ENCODE results near the gene ABCA6.

Gene ABCA6

GRCh38 chr17:69134112-69134511 lies 7.6 kb downstream of the ABCA6 start:
- H3K27ac ChIP-seq (ENCODE audit: extremely low read depth, low read depth, low read length), result no peak overlapping the region
- H3K4me1 ChIP-seq (ENCODE audit: control insufficient read depth, insufficient read depth, low read length), result no peaks in the 10 kb centered on the region
- no peak for TF ChIP-seq ZNF596 (tag by site-specific recombination; IDR thresholded peaks at IDR 0.05)
- TF ChIP-seq GLI2 (tag by site-specific recombination; IDR thresholded peaks at IDR 0.05; ENCODE audit: borderline replicate concordance, low read depth), result no peak
- no peak for TF ChIP-seq ZNF335 (tag by site-specific recombination; conservative IDR thresholded peaks at IDR 0.05)
- TF ChIP-seq ZNF600 (tag by site-specific recombination; IDR thresholded peaks at IDR 0.05), result no peak
- no peaks in the 10 kb centered on the region for H3K9me3 ChIP-seq (ENCODE audit: control insufficient read depth, insufficient read depth, low read depth, low read length)
- no peaks in the 10 kb centered on the region for H3K36me3 ChIP-seq (ENCODE audit: control insufficient read depth in 2 of 2, insufficient read depth in 1 of 2, low read length in 2 of 2)
- POLR2A ChIA-PET, result no interaction called here
- CTCF ChIA-PET, result no interaction called here
- no peak overlapping the region for H3K4me3 ChIP-seq (ENCODE audit: low read depth, low read length)

GRCh38 chr17:69130627-69131296 lies 10.9 kb downstream of the ABCA6 start:
- TF ChIP-seq GLIS1 (tag by site-specific recombination; IDR thresholded peaks at IDR 0.05) (no peak), ZFP3 (tag by site-specific recombination; IDR thresholded peaks at IDR 0.05; ENCODE audit: low read depth) (no peak), ZNF132 (tag by site-specific recombination; IDR thresholded peaks at IDR 0.05; ENCODE audit: borderline replicate concordance) (no peak), KLF16 (tag by site-specific recombination; IDR thresholded peaks at IDR 0.05) (no peak), ZNF354C (tag by site-specific recombination; IDR thresholded peaks at IDR 0.05; ENCODE audit: borderline replicate concordance, low read depth) (no peak), SP2 (tag by site-specific recombination; IDR thresholded peaks at IDR 0.05) (no peak), MZF1 (tag by site-specific recombination; IDR thresholded peaks at IDR 0.05; ENCODE audit: borderline replicate concordance) (no peak), ZIC2 (tag by site-specific recombination; IDR thresholded peaks at IDR 0.05) (no peak), GFI1B (tag by site-specific recombination; IDR thresholded peaks at IDR 0.05) (no peak), ZNF121 (tag by site-specific recombination; IDR thresholded peaks at IDR 0.05) (no peak), YY2 (tag by site-specific recombination; IDR thresholded peaks at IDR 0.05) (no peak), ZNF350 (tag by site-specific recombination; IDR thresholded peaks at IDR 0.05) (no peak), ZNF112 (tag by site-specific recombination; IDR thresholded peaks at IDR 0.05) (no peak), OSR2 (tag by site-specific recombination; IDR thresholded peaks at IDR 0.05) (no peak), ZNF398 (tag by site-specific recombination; IDR thresholded peaks at IDR 0.05) (no peak), ZNF211 (tag by site-specific recombination; IDR thresholded peaks at IDR 0.05; ENCODE audit: low read depth) (no peak), ZNF37A (tag by site-specific recombination; IDR thresholded peaks at IDR 0.05) (no peak), ZNF266 (tag by site-specific recombination; IDR thresholded peaks at IDR 0.05; ENCODE audit: low read depth) (no peak)
- no peaks in the 10 kb centered on the region for H3K4me1 ChIP-seq (ENCODE audit: control insufficient read depth, insufficient read depth, low read length)
- ChIA-PET POLR2A (no interaction called here), CTCF (interaction anchor here (0.5 kb wide), 1 partner anchor 137 kb away, joined by 3 read pairs; no protein-coding TSS in a partner anchor)
- H3K36me3 ChIP-seq (ENCODE audit: control insufficient read depth in 2 of 2, insufficient read depth in 1 of 2, low read length in 2 of 2), result no peaks in the 10 kb centered on the region
- no peak overlapping the region for H3K27ac ChIP-seq (ENCODE audit: extremely low read depth, low read depth, low read length)
- H3K9me3 ChIP-seq (ENCODE audit: control insufficient read depth, insufficient read depth, low read depth, low read length), result no peaks in the 10 kb centered on the region
- H3K4me3 ChIP-seq (ENCODE audit: low read depth, low read length), result no peak overlapping the region

GRCh38 chr17:69123626-69124025 lies 18.1 kb downstream of the ABCA6 start:
- ChIA-PET CTCF (no interaction called here), POLR2A (no interaction called here)
- H3K36me3 ChIP-seq (ENCODE audit: control insufficient read depth in 2 of 2, insufficient read depth in 1 of 2, low read length in 2 of 2), result no peaks in the 10 kb centered on the region
- H3K27ac ChIP-seq (ENCODE audit: extremely low read depth, low read depth, low read length), result no peak overlapping the region
- no peak for TF ChIP-seq ZNF514 (tag by site-specific recombination; IDR thresholded peaks at IDR 0.05)
- TF ChIP-seq ZNF280D (tag by site-specific recombination; IDR thresholded peaks at IDR 0.05), result no peak
- no peak for TF ChIP-seq ZNF169 (tag by site-specific recombination; IDR thresholded peaks at IDR 0.05)
- TF ChIP-seq ZNF670 (tag by site-specific recombination; IDR thresholded peaks at IDR 0.05; ENCODE audit: low read depth), result no peak
- TF ChIP-seq ZNF530 (tag by site-specific recombination; IDR thresholded peaks at IDR 0.05; ENCODE audit: low read depth), result no peak
- TF ChIP-seq ZFP41 (tag by site-specific recombination; IDR thresholded peaks at IDR 0.05; ENCODE audit: borderline replicate concordance), result no peak
- H3K9me3 ChIP-seq (ENCODE audit: control insufficient read depth, insufficient read depth, low read depth, low read length), result no peaks in the 10 kb centered on the region
- no peak overlapping the region for H3K4me3 ChIP-seq (ENCODE audit: low read depth, low read length)
- no peaks in the 10 kb centered on the region for H3K4me1 ChIP-seq (ENCODE audit: control insufficient read depth, insufficient read depth, low read length)
